Stimulated activated CD8-positive, alpha-beta memory T cell treated with anti-CD3 and anti-CD28 coated beads, Interleukin-7, amount 100 ng/mL, for 1 hour (primary cell): ENCODE results near the gene FADS6.

ENCODE experiments used
- DNase-seq, 2 donors: peaks; one replicate each; pipeline ENCODE4 v3.0.0-alpha.2; 2020; ENCODE audit warnings: low read depth in 2 of 2

FADS6 gene

DNA sequence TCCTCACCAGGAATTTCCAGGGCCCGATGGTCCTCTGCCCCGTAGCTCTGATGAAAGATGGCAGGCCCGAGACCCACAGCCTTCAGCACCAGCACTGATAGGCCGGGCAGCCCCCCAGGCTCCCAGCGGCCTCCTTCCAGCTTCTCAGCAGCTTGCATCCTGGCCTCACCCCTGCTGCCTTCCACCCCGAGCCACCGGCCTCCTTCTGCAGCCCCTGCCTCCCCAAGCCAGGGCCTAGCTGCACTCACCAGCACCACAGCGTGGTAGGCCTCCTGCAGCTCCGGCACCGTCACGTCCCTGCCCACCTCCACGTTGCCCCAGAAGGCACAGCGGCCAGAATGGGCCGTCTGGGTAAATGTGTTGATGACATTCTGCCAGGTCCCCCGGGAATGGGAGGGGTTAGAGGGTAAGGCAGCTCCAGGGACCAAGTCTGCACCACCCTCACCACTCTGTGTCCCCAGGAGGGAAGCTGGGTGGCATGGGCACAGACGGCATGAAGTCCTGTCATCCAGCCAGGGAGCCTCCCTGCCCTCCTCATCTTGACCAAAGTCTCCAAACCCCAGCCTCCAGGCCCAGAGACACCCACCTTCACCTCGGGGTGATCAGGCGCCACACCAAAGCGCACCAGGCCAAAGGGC lies 27.1 kb downstream of the FADS6 start:
- DNase-seq, result no peak

DNA sequence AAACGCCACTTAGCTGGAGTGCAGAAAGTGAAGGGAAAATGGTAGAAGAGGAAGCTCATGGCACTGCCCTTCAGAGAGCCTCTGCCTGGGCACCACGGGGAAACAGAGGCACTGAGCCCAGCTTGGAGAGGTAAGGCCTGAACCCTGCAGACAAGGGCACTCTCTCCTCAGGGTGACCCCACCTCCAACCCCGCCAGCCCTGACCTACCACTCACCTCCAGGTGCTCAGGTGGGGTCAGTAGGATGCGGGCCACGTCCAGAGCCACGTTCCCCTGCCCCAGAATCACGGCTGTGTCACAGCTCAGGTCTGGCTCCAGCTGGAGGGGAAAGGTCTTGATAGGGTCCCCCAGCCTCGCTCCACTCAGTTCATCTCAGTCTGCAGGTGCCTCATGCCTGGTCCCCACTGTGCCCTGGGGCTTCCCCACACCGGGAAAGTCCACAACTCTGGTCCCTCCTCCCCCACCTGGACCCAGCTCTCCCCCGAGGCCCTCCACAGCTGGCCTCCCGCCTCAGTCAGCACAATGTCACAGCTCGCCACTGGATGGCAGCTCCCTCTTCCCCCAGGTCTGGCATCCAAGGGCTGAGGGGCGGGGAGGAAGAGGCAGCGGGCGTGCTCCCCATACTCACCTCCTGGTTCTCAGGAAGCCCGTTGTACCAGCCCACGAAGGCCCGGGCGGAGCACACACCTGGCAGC lies 27.8 kb downstream of the FADS6 start:
- DNase-seq, result no peak

DNA sequence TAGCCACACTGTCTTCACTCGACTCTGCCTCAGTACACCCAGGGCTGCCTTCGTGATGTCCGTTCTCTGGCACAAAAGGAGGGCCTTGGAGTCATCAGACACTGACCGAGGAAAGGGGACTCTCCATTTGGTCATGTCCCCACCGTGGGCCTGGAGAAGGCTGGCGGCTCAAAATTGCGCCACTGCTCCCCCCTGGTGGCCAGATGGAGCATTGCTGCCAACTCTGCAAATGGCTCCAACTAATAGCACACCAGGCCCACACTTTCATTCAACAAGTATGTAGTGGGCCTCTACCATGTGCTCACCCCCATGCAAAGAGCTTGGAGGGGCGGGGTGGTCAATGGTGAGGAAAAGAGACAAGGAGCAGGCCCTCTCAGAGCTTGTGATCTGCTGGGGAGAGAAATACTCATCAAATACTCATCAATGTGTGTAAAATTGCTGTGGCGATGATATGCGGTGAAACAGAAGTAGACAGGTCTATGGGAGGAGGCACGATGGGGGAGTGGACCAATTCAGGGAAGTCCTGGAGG lies 28.5 kb downstream of the FADS6 start:
- DNase-seq, result peak; percentile 51 to 58

DNA sequence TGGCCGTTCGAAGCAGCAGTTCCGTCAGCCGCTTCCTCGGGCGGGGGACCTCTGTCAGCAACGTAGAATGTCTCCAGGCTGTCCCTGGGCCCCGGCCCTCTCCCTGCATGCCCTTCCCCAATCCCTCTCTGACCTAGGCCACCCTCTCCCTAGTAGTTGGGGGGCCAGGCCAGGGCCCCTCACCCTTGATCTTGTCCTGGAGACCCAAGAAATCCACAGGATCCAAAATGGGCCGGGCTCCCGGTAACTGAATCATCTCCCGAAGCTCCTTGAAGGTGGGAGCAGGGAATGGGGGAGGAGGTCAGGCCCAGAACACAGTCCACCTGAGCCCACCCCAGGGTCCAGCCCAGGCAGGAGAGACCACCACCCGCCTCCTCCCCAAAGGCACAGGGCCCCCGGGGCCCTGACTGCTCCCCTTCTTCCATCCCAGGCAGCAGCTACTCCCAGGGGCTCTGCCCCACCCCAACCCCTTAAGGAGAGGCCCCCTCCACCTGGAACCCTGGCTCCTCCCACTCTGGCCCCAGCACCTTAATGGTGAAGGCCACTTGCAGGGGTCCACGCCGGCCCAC lies 29.1 kb downstream of the FADS6 start:
- DNase-seq, result no peak

DNA sequence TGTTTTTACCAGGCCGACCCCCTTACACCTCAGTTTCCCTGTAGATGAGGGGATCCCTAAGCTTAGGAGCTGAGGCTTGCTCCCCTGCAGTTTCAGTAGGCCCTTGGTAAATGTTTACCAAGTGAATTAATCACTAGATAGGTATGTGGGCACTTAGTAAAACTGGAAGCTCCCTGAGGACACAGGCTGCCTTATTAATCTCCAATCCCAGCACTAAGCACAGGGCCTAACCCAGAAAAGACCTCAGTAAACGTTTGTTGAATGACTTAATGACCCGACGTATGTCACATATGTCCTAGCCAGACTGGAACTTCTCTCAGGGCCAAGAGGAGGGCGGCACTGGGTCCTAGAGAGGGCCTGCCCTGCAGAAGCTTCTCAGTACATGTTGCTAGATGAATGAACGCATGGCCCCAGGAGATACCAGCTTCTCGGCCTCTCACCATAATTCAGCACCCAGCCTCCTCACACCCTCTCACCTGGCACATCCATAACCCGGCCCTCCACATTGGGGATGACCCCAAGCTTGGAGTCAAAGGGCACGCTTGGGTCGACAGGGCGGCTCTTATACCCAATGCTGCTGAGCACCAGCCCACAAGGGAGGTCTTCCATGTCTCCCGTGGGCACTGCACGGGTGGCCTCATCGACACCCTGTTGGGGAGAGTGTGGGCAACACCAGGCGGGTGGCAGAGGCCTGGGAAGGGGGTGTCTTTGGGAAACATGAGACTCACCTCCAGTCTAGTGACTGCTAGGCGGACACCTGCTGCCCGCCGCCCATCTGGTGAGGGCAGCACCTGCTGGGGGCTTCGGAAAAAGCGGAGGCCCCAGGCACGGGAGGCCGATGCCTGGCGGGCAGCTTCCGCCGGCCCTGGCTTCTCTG lies 29.8 kb downstream of the FADS6 start:
- DNase-seq, result no peak

DNA sequence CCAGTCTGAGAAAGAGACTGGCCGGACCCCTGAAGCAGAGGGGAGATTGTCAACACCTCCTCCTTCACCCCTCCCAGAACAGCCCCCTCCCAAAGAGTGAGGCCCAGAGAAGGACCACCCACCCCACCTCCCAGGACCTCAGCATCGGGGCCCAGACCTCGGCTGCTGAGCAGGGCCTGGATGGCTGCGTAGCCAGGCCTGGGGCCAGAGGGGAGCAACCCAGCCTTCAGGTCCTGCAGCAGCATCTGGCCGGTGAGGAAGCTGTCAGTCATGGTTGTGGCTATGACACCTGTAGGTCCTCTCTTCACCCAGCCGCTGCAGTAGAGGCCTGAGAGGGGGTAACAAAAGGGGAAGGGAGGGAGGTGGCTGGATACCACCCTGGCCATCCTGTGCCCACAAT lies 30.5 kb downstream of the FADS6 start:
- no peak for DNase-seq

DNA sequence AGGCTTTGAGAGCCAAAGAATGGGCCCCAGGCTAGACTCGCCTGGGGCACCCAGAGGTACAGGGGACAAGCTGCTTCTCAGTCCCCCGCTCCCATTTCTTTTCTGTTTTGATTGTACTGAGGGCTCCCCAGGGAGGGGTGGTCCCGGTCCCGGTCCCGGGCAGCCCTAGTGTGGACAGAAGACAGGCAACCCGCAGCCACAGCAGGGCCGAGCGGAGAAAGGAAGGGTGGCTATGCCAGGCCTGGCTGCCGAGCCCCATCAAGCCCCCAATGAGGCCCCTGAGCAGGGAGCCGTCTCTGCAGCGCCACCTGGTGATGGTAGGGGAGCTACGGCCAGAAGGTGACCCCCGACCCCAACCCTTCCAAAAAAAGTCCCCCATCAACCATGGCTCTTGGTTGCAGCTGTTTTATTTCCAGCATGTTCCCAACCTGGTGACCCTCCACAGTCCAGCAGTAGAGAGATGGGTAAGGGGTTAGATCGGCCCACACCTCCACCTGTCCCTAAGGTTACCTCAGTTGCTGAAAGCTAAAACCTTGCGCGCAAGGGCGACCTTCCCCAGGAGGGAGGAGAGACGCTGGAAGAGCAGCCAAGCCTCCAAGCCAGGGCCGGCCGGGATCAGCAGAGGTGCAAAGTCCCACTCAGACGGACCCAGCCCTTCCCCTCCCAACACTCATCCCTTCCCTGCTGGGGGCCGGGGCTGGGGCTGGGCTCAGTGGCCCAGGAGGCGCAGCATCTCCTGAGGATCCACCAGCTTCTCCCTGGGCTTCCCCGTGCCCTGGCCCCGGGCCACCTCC lies 31.1 kb downstream of the FADS6 start:
- DNase-seq, result peak; percentile 20 to 49

DNA sequence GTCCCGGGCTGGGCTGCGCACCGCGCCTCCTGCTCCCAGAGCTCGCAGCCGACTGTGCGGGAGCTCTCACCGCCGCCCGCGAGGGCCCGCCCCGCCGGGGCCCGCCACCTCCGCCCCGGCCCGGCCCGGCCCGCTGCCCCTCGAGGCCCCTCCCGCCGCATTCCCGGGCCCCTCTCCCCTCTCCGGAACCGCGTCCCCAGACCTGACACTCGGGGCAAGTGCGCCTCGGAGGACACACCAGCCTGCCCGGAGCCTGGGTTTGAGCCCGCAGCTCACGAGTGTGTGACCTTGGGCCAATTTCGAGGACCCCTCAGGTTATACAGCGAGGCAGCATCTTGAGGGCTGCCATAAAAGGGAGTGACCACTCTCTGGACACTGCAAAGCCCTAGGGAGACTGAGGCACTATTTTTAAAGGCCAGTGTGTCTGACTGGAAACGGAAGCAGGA lies 31.7 kb downstream of the FADS6 start:
- no peak for DNase-seq

DNA sequence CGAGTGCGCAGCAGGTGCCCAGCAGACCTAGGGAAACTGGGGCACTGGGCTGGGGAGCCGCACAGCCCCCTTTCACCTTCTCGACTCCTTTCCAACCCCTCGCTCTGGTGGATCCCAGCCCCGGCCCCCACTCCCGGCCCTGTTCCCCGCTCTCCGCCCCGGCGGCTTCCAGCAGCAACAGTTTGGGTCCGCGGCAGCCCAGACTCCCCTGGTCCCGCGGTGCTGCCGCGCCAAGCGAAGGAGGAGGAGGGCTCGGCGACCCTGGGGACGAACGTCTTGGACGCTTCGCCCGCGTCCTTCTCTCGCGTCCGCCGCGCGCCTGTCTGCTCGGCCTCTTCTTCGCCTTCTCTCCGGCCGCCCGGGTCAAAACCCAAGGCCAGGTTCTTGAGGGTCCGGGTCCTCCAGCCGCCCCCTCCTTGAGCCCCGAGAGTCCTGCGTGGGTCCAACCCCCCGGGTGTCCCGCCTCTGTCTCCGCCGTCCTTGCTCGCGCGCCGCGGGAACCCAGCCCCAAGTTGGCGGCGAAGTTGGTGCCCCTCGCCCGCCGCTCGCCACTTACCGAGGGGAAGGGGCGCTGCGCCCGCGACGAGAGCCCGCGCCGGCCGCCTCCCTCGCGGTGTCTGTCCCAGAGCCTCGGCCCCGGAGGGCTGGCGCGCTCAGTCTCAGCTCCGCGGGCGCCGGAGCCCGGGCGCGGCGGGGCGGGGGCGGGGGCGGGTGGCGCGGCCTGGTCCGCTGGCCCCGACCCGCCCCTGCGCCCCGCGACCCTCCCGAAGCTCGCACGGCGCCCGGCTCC lies 32.4 kb downstream of the FADS6 start:
- no peak for DNase-seq

DNA sequence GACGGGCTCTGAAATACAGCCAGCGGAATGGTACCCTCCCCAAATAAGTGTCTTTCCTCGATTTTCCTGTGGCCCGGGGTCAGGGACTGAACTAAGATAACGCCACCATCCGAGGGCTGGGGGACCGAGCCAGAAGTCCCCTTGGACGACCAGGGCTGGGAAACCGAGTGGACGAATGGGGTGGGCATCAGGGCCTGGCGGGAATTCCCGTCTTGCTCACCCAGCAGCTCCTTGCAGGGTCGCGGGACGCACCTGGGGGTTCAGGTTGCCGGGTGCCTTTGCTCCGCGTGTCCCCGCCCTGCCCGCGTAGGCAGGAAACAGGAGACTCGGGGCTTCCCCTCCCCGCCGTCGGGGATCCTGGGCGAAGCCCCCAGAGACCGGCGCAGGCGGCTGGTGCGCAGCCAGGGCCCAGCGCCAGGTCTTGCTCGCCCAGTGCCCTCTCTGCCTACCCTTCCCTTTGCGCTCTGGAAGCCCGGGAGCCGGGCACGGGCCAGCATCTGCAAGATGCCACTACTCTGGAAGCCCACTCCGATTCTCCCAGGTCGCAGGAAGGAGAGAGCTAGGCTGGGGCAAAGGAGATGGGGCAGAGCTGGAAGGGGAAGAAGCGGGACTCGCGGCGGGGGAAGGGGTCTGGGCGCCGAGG lies 33.1 kb downstream of the FADS6 start:
- no peak for DNase-seq

DNA sequence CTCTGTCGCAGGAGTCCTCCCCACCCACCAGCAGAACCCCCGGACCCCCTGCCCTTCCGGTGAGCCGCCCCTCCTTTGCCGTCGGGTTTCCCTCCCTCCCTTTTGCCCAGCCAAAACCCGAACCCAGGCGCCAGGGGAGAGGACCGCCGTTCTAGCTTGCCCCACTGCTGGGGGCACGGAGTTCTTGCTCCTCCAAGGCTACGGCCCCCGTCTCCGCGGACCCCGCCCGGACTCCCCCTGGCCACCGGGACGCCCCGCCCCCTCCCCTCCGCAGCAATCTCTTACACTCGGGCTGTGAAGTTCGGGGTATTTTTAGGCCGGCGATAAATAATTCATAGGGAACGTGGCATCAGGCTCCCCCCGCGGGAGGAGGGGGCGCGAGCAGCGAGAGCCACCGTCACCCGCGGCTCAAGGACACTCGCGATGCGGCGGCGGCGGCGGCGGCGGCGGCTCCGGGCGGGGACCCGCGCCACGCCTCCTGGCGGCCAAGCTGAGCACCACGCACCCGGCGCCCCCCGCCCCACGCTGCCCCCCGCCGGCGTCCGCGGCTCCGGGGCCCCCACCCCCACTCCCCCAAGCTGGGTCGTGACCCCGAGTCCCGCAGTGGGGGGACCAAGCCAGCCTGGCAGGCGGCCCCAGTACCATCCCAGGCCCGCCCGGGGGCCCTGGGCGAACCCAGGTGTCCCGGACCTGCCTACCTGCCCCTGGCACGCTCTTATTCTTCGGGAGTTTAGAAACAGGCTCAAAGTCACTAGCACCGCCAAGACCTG lies 33.8 kb downstream of the FADS6 start, which contains the start of gene GRIN2C:
GRIN2C (minus strand) TSS at position 427 of the 770 bp plus-strand sequence. CDS start 4,793 bp downstream, outside the sequence.
- no peak for DNase-seq

DNA sequence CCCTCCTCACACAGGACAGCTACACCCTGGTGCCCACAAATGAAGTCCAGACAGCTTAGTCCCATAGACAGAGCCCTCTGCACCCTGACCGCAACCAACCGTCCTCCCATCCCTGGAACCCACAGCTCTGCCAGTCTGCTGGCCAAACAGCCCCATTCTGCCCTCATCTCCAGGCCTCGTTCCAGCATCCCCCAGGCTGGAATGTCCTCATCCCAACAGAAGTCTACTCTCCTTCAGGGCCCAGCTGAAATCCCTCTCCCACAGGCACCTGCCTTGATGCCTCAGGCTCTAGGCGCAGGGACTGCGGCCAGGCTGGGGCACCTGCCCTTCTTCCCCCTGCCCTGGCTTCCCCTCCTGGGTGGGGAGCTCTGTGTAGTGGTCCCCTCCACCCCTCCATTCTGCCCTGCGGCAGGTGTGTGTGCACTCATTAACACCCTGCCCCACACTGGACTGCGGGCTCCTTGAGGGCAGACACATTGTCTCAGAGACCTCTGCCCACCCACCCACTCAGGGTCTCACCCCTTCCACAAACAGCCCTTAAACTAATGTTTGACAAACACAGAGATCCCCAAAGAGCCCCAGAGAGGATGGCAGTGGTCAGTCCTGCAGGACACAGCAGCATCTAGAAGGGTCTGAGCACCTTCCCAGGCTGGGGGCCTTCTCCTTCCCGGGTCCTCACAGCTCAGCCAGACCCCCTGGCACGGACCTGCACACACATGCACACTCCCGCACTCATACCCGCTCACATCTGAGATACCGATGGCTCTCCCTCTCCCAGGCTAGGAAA lies 34.6 kb downstream of the FADS6 start:
- DNase-seq, result no peak

DNA sequence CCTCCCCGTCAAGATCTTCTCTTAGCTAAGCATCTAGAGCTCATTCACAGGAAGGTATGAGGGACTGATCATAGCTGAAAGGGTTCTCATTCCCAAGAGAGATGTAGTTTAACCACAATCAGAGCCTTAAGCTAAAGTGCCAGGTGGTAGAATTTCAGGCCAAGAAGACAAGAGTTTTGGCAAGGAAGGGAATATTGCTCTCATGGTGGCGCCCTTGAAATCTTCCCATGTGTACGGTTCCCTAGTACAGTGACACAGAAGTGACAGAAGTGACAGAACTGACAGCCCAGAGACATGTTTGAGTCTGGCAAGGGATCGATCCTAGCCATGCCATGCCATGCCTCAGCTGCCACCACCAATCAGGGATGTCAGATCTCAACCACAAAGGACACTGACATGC lies 36.2 kb downstream of the FADS6 start:
- no peak for DNase-seq

DNA sequence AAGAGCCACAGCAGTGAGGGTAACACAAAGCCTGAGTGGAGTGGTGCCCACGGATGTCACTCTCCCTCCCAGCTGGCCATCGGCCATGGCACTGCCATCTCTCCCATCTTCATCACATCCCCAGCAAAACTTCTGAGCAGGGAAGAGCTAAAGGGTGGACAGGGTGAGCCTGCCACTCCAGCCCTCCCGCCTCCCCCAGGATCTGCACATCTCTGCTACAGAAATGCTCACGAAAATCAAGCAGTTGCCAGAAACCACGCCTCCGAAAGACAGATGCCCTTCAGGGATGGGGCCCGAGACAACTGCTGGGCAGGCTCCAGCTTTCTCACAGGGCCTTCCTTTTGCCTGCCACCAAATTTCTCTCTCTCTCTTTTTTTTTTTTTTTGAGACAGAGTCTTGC lies 37.3 kb downstream of the FADS6 start:
- DNase-seq, result no peak

DNA sequence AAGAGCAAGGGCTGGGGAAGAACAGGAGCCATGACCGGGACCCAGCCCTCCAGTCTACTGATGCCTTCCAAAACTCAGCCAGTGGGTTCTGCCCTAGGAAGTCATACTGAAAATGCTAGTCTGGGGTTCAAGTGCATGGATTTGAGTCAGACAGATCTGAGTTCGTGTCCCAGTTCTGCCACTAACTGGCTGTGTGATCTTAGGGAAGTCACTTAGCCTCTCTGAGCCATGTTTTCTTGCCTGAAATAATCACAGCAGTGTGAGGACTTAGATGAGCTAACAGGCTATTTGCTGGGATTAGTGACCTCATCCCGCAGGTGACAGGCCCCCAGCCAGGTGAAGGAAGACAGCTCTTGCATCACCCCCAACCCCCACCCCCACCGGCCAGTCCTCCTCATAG lies 38.1 kb downstream of the FADS6 start:
- no peak for DNase-seq

DNA sequence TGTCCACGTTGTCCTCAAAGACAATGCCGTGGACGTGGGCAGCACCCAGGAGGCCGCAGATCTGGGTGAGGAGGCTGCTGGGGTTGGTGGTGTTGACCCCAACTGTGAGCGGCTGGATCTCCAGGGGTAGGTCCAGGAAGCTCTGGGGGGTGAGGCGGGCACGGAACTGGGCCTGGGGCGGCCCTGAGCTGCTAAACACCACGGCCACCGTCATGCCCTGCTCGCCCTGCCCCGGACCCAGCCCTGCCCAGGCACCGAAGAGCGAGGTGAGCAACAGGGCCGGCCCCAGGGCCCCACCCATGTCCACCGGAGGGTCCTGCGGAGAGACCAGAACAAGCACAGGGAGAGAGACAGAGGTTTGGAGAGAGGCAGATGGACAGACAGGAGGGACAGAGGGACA lies 38.6 kb downstream of the FADS6 start:
- no peak for DNase-seq

DNA sequence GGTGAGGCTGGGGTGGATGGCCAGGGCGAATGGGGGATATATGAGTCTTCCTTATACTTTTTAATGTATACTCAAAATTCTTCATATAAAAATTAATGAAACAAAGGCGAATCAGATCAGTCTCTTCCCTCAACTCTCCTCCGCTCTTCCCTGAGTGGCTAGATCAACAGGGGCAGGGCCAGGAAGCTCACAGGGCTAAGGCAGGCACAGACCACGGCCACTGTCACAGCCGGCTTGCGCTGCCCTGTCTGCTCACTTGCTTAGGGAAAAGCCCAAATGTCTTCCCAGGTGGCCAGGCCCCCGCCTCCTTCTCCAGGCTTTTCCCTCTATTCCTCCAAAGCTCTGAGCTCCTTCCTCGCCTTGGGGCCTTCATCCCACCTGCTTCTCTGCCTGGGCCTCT lies 39.8 kb downstream of the FADS6 start:
- DNase-seq, result no peak

DNA sequence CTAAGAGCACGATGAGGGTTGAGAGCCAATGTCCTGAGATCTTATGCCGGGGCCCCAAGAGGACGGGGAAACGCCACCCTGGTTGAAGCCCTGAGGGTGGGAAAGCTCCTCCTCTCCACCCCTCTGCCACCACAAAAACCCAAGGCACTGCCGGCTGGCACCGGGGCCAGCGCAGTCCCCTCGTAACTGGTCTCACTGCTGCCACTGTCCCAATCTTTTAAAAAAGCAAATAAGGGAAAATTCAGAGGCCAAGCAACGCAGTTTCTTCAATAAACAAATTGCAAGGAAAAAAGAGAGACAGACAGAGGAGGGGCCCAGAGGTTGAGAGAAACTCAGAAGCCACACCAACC lies 40.4 kb downstream of the FADS6 start:
- no peak for DNase-seq
